Measurements from ENCODE around the gene AUP1. TPM values are rescaled to one million over a fixed set of nuclear protein-coding genes. Genes with fewer than 3 reads are reported as not detected.

The AUP1 gene
- total RNA-seq, 1 donor from 2014 or later, result 99.5 TPM

- H3K4me3 Mint-ChIP-seq (ENCODE audit: unreplicated experiment), result no peak overlapping the region
- peaks cover 6% of the 10 kb centered on the region for H3K4me1 Mint-ChIP-seq (ENCODE audit: low read depth, unreplicated experiment)
- no peak for DNase-seq
- no peaks in the 10 kb centered on the region for H3K36me3 Mint-ChIP-seq (ENCODE audit: unreplicated experiment)
- H3K27me3 Mint-ChIP-seq (ENCODE audit: unreplicated experiment), result peaks cover 6% of the 10 kb centered on the region
- no peak overlapping the region for H3K27ac Mint-ChIP-seq (ENCODE audit: unreplicated experiment)
- no peaks in the 10 kb centered on the region for H3K9me3 Mint-ChIP-seq (ENCODE audit: unreplicated experiment)
- no peak for TF ChIP-seq CTCF (IDR thresholded peaks at IDR 0.05; ENCODE audit: partially characterized antibody, unreplicated experiment)
Observed at GRCh38 chr2:74571058-74571457, 41.6 kb upstream of the AUP1 start.

GRCh38 chr2:74569686-74570085 is 40.2 kb upstream of the AUP1 start:
- Mint-ChIP-seq H3K4me3 (ENCODE audit: unreplicated experiment) (no peak overlapping the region), H3K9me3 (ENCODE audit: unreplicated experiment) (no peaks in the 10 kb centered on the region), H3K27ac (ENCODE audit: unreplicated experiment) (no peak overlapping the region), H3K4me1 (ENCODE audit: low read depth, unreplicated experiment) (no peaks in the 10 kb centered on the region), H3K36me3 (ENCODE audit: unreplicated experiment) (no peaks in the 10 kb centered on the region), H3K27me3 (ENCODE audit: unreplicated experiment) (peaks cover 10% of the 10 kb centered on the region)
- no peak for DNase-seq
- TF ChIP-seq CTCF (IDR thresholded peaks at IDR 0.05; ENCODE audit: partially characterized antibody, unreplicated experiment), result no peak

- Mint-ChIP-seq H3K27ac (ENCODE audit: unreplicated experiment) (no peak overlapping the region), H3K9me3 (ENCODE audit: unreplicated experiment) (peaks cover under 1% of the 10 kb centered on the region), H3K4me3 (ENCODE audit: unreplicated experiment) (no peak overlapping the region), H3K4me1 (ENCODE audit: low read depth, unreplicated experiment) (no peaks in the 10 kb centered on the region), H3K27me3 (ENCODE audit: unreplicated experiment) (peaks cover 16% of the 10 kb centered on the region), H3K36me3 (ENCODE audit: unreplicated experiment) (no peaks in the 10 kb centered on the region)
- no peak for DNase-seq
- TF ChIP-seq CTCF (IDR thresholded peaks at IDR 0.05; ENCODE audit: partially characterized antibody, unreplicated experiment), result no peak
Observed at GRCh38 chr2:74567881-74568280, 38.4 kb upstream of the AUP1 start.

- Mint-ChIP-seq H3K4me1 (ENCODE audit: low read depth, unreplicated experiment) (no peaks in the 10 kb centered on the region), H3K27ac (ENCODE audit: unreplicated experiment) (no peak overlapping the region), H3K9me3 (ENCODE audit: unreplicated experiment) (peaks cover 2% of the 10 kb centered on the region), H3K4me3 (ENCODE audit: unreplicated experiment) (no peak overlapping the region), H3K27me3 (ENCODE audit: unreplicated experiment) (peaks cover 17% of the 10 kb centered on the region), H3K36me3 (ENCODE audit: unreplicated experiment) (no peaks in the 10 kb centered on the region)
- DNase-seq, result no peak
- no peak for TF ChIP-seq CTCF (IDR thresholded peaks at IDR 0.05; ENCODE audit: partially characterized antibody, unreplicated experiment)
Observed at GRCh38 chr2:74566754-74567085, 37.2 kb upstream of the AUP1 start.

GRCh38 chr2:74566076-74566753 is 36.7 kb upstream of the AUP1 start:
- Mint-ChIP-seq H3K4me1 (ENCODE audit: low read depth, unreplicated experiment) (no peaks in the 10 kb centered on the region), H3K9me3 (ENCODE audit: unreplicated experiment) (peaks cover 2% of the 10 kb centered on the region), H3K27ac (ENCODE audit: unreplicated experiment) (no peak overlapping the region), H3K4me3 (ENCODE audit: unreplicated experiment) (no peak overlapping the region), H3K27me3 (ENCODE audit: unreplicated experiment) (peaks cover 20% of the 10 kb centered on the region), H3K36me3 (ENCODE audit: unreplicated experiment) (no peaks in the 10 kb centered on the region)
- DNase-seq, result no peak
- TF ChIP-seq CTCF (IDR thresholded peaks at IDR 0.05; ENCODE audit: partially characterized antibody, unreplicated experiment), result no peak

All from glutamatergic neuron (in vitro differentiated cells).